ENCODE measurements around the gene EBP. TPM values are rescaled to one million over a fixed set of nuclear protein-coding genes. Genes with fewer than 3 reads are reported as not detected.

Gene EBP
- total and polyA plus RNA-seq, 9 of the 15 experiments (the other 6 are each of a cell fraction or from before 2014, with no cell fraction given), result 228 to 987 (median 274) TPM

- no peaks in the 10 kb centered on the region for H4K20me1 ChIP-seq (replicated peaks; ENCODE audit: control insufficient read depth, insufficient read depth, low read length)
- TF ChIP-seq MTA1 (IDR thresholded peaks at IDR 0.05; ENCODE audit: borderline replicate concordance), result no peak
- no peak for TF ChIP-seq CBFA2T2 (conservative IDR thresholded peaks at IDR 0.05)
- no peak for TF ChIP-seq ZNF280B (CRISPR knock-in tag; IDR thresholded peaks at IDR 0.05)
- no peak for TF ChIP-seq ZSCAN29 (IDR thresholded peaks at IDR 0.05)
- TF ChIP-seq KAT7 (CRISPR knock-in tag; IDR thresholded peaks at IDR 0.05; ENCODE audit: borderline replicate concordance), result no peak
- no peak for TF ChIP-seq WHSC1 (IDR thresholded peaks at IDR 0.05; ENCODE audit: low read length)
- TF ChIP-seq MITF (IDR thresholded peaks at IDR 0.05), result no peak
- no peak overlapping the region for H3K27ac ChIP-seq (ENCODE audit: extremely low read depth, low read depth, low read length)
- ChIA-PET CTCF (ENCODE audit: low intra/inter-chr PET ratio) (no interaction called here), POLR2A (interaction anchor here (0.6 to 2.1 kb wide), 3 partner anchors 8 to 15 kb away, joined by 3 to 10 read pairs (median 3); no protein-coding TSS in a partner anchor)
- H3K79me2 ChIP-seq (ENCODE audit: control insufficient read depth, insufficient read depth, low read length), result peaks cover 5% of the 10 kb centered on the region; the same call in 2 of the 3 replicates
- FAIRE-seq, result no peak
- in situ Hi-C loops (cut with MboI) (no loop called here), intact Hi-C loops (cut with micrococcal nuclease) (no loop called here)
- 66% methylated on average over 5 of the region's 5 CpGs for WGBS (ENCODE audit: insufficient coverage, low coverage, missing lambda C conversion rate)
- H3K9me1 ChIP-seq (ENCODE audit: control insufficient read depth, insufficient read depth, low read length), result no peaks in the 10 kb centered on the region
- DNase-seq (ENCODE audit: extremely low read depth in 1 of 4, low spot score in 3 of 4), result no peak
- no peak overlapping the region; a peak in 1 of 4 replicates for H3K9ac ChIP-seq (ENCODE audit: insufficient read depth in 1 of 2, low read depth in 2 of 2, low read length in 2 of 2)
- no peaks in the 10 kb centered on the region for H3K9me3 ChIP-seq (replicated peaks; ENCODE audit: control insufficient read depth, insufficient read depth, low read depth, low read length)
- H3K27me3 ChIP-seq (ENCODE audit: control insufficient read depth in 2 of 2, insufficient read depth in 2 of 2, low read length in 2 of 2), result no peaks in the 10 kb centered on the region
- H3K36me3 ChIP-seq (ENCODE audit: control insufficient read depth, insufficient read depth, low read length), result no peaks in the 10 kb centered on the region
- ATAC-seq, result no peak
- no peak overlapping the region for H3K4me3 ChIP-seq
- H3K4me1 ChIP-seq (replicated peaks in 1 of 2; ENCODE audit: control insufficient read depth in 2 of 2, insufficient read depth in 2 of 2, low read length in 2 of 2), result peaks cover 5 to 20% of the 10 kb centered on the region in 2 experiments; a peak in 4 of 5 replicates
- BruUV-seq (replicated peaks), result no TSS peak
- H2AFZ ChIP-seq (ENCODE audit: low read depth, low read length), result no peak overlapping the region
- H3K4me2 ChIP-seq (ENCODE audit: insufficient read depth, low read length), result no peak overlapping the region
Measured at GRCh38 chrX:48507246-48507645, 14.4 kb upstream of the EBP start.
